ENCODE measurements around the gene SLC10A1.

Gene SLC10A1

GRCh38 chr14:69808919-69809808, 12.1 kb upstream of the SLC10A1 start:
- DNase-seq (ENCODE audit: low read depth, low spot score): no peak

- DNase-seq (ENCODE audit: low read depth, low spot score): no peak
Observed at GRCh38 chr14:69807192-69807591, 10.2 kb upstream of the SLC10A1 start.

GRCh38 chr14:69804902-69805301, 7.9 kb upstream of the SLC10A1 start:
- DNase-seq (ENCODE audit: low read depth, low spot score): no peak

GRCh38 chr14:69803753-69804152, 6.7 kb upstream of the SLC10A1 start:
- DNase-seq (ENCODE audit: low read depth, low spot score): no peak

GRCh38 chr14:69798339-69798735, 1.3 kb upstream of the SLC10A1 start:
- DNase-seq (ENCODE audit: low read depth, low spot score): no peak

GRCh38 chr14:69797573-69798338, 715 bp upstream of the SLC10A1 start:
- DNase-seq (ENCODE audit: low read depth, low spot score): no peak

GRCh38 chr14:69795691-69796090, 1.4 kb downstream of the SLC10A1 start:
- no peak for DNase-seq (ENCODE audit: low read depth, low spot score)

GRCh38 chr14:69794791-69795190, 2.2 kb downstream of the SLC10A1 start:
- no peak for DNase-seq (ENCODE audit: low read depth, low spot score)

GRCh38 chr14:69792887-69793421, 4.1 kb downstream of the SLC10A1 start:
- no peak for DNase-seq (ENCODE audit: low read depth, low spot score)

- no peak for DNase-seq (ENCODE audit: low read depth, low spot score)
Observed at GRCh38 chr14:69789118-69789640, 7.9 kb downstream of the SLC10A1 start.

GRCh38 chr14:69786603-69787002, 10.4 kb downstream of the SLC10A1 start:
- no peak for DNase-seq (ENCODE audit: low read depth, low spot score)

GRCh38 chr14:69784942-69785341, 12.1 kb downstream of the SLC10A1 start:
- no peak for DNase-seq (ENCODE audit: low read depth, low spot score)

- no peak for DNase-seq (ENCODE audit: low read depth, low spot score)
Observed at GRCh38 chr14:69780952-69781351, 16.1 kb downstream of the SLC10A1 start.

- DNase-seq (ENCODE audit: low read depth, low spot score): no peak
Observed at GRCh38 chr14:69780092-69780491, 16.9 kb downstream of the SLC10A1 start.

GRCh38 chr14:69779088-69779487, 18.0 kb downstream of the SLC10A1 start:
- no peak for DNase-seq (ENCODE audit: low read depth, low spot score)

GRCh38 chr14:69776875-69777453, 20.1 kb downstream of the SLC10A1 start:
- no peak for DNase-seq (ENCODE audit: low read depth, low spot score)

GRCh38 chr14:69775012-69775411, 22.0 kb downstream of the SLC10A1 start:
- DNase-seq (ENCODE audit: low read depth, low spot score): no peak

- no peak for DNase-seq (ENCODE audit: low read depth, low spot score)
Observed at GRCh38 chr14:69773571-69774276, 23.3 kb downstream of the SLC10A1 start.

- DNase-seq (ENCODE audit: low read depth, low spot score): no peak
Observed at GRCh38 chr14:69772082-69773017, 24.7 kb downstream of the SLC10A1 start.

GRCh38 chr14:69771136-69771535, 25.9 kb downstream of the SLC10A1 start:
- DNase-seq (ENCODE audit: low read depth, low spot score): no peak
